Prostate gland (tissue), 2 donors: ENCODE results near the gene DDN. TPM values are rescaled to one million over a fixed set of nuclear protein-coding genes. Genes with fewer than 3 reads are reported as not detected.

Experiments used
- DNase-seq: peaks from one replicate; pipeline ENCODE4 v3.0.0-alpha.2; 2019; ENCODE audit warnings: low spot score
- H3K27ac ChIP-seq, 2 donors: fragments of 200-600 bp; sonication (generic); 2 replicates each; pipeline ENCODE4 v1.5.1; 2017 to 2019
- H3K27me3 ChIP-seq: fragments of 200-600 bp; sonication (generic); replicated peaks from 2 replicates; pipeline ENCODE4 v1.5.1; 2019; ENCODE audit not compliant: insufficient read depth
- H3K36me3 ChIP-seq, 2 donors: fragments of 200-600 bp; sonication (generic); 1 replicate in 1 of 2; 2 replicates in 1 of 2; pipeline versions ENCODE4 v1.5.1 to v1.8.1; 2017 to 2019
- H3K4me1 ChIP-seq: fragments of 200-600 bp; sonication (generic); replicated peaks from 2 replicates; pipeline ENCODE4 v1.5.1; 2019
- H3K4me3 ChIP-seq, 2 donors: fragments of 200-600 bp; sonication (generic); 2 replicates each; pipeline ENCODE4 v1.5.1; 2017 to 2019
- H3K9me3 ChIP-seq: fragments of 200-600 bp; sonication (generic); 2 replicates; pipeline ENCODE4 v1.5.1; 2017
- CTCF ChIP-seq, 4 experiments: fragments of 200-600 bp in 2 of 4; fragments of 450-650 bp in 2 of 4; sonication (generic) in 2 of 4; IDR thresholded peaks; 1 replicate in 3 of 4; 2 replicates in 1 of 4; pipeline ENCODE4 v1.5.1; 2016 to 2019; ENCODE audit warnings: antibody characterized with exemption in 4 of 4, mild to moderate bottlenecking in 2 of 4, moderate library complexity in 2 of 4
- POLR2A ChIP-seq: fragments of 450-650 bp; IDR thresholded peaks from one replicate; pipeline ENCODE4 v1.6.1; 2016; ENCODE audit warnings: antibody characterized with exemption, mild to moderate bottlenecking
- POLR2AphosphoS5 ChIP-seq: sonication (generic); formaldehyde crosslinking; IDR thresholded peaks from one replicate; pipeline ENCODE4 v1.6.1; 2017; ENCODE audit warnings: antibody characterized with exemption
- WGBS: methylation state at CpG from one replicate; pipeline ENCODE4 v1.1.5; 2018; 5-methylcytosine and 5-hydroxymethylcytosine counted together
- intact Hi-C: fragments of 100-400 bp; cut with DNase I; formaldehyde crosslinking; loops from one replicate; pipeline ENCODE4 v1.14.2; 2022
- total RNA-seq, 2 donors: library from RNA; depleted of rRNA; stranded (reverse); fragments of >200 nt; gene quantifications; one replicate each; pipeline ENCODE4 v1.1.0, GENCODE V29; 2016

DDN gene
- total RNA-seq, 2 donors from 2014 or later: 1.0 TPM; not detected in 1

DNA sequence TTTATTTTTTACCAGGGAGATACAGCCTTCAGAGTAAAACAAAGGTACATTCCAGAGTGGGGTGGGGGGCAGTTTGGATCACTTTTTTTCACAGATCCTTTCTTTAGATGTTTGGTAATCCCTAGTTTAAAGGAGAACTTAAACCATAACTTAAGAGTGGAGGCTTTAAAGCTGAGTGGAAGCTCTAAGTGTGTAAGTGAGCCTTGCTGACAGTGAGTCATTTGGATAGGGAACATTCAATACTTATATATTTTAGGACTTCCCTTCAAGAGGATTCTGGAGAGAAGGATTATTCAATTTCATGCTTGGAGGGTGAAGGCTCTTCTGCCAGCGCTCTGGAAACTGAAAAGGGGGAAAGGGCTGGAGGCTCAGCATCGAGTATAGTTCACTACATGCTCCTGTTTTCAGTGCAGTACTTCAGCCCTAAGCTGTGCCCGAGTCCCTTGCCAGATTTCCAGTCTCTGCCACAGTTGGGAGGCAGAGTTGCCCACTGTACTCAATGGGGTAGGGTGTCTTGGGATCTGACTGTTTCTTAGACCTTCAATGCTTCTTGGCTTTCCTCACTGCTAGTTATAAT, 11.0 kb upstream of the DDN start:
- Histone ChIP-seq H3K4me1 (no peaks in the 10 kb centered on the region), H3K4me3 (no peak overlapping the region), H3K36me3 (peaks cover 0 to 2% of the 10 kb centered on the region in 2 donors), H3K27ac (no peak overlapping the region), H3K27me3 (no peaks in the 10 kb centered on the region), H3K9me3 (no peaks in the 10 kb centered on the region)
- intact Hi-C loops: no loop called here
- TF ChIP-seq CTCF (IDR thresholded peaks at IDR 0.05): no peak
- no peak for TF ChIP-seq POLR2A
- no peak for TF ChIP-seq POLR2AphosphoS5
- DNase-seq: no peak
- WGBS: 88% methylated on average over 3 of the region's 3 CpGs

- peaks cover 3 to 5% of the 10 kb centered on the region in 2 donors for H3K36me3 ChIP-seq
Observed at GRCh38 chr12:49008943-49009342, 9.8 kb upstream of the DDN start.

GRCh38 chr12:49000346-49000745, 1.2 kb upstream of the DDN start:
- no peaks in the 10 kb centered on the region for H3K9me3 ChIP-seq
- H3K4me1 ChIP-seq: peaks cover 19% of the 10 kb centered on the region
- DNase-seq: no peak
- no peak overlapping the region for H3K4me3 ChIP-seq
- intact Hi-C loops: no loop called here
- WGBS: 87% methylated on average over 2 of the region's 2 CpGs
- no peak overlapping the region for H3K27ac ChIP-seq
- H3K27me3 ChIP-seq: peaks cover 3% of the 10 kb centered on the region
- TF ChIP-seq POLR2A (no peak), POLR2AphosphoS5 (no peak), CTCF (IDR thresholded peaks at IDR 0.05) (no peak)
- H3K36me3 ChIP-seq: peaks cover 3 to 5% of the 10 kb centered on the region in 2 donors

More at GRCh38 chr12:49008943-49009342, 9.8 kb upstream of the DDN start:
- Histone ChIP-seq H3K9me3 (no peaks in the 10 kb centered on the region), H3K4me3 (no peak overlapping the region), H3K27me3 (no peaks in the 10 kb centered on the region), H3K4me1 (no peaks in the 10 kb centered on the region), H3K27ac (no peak overlapping the region)
- DNase-seq: no peak
- intact Hi-C loops: no loop called here
- TF ChIP-seq CTCF (IDR thresholded peaks at IDR 0.05): no peak
- no peak for TF ChIP-seq POLR2AphosphoS5
- TF ChIP-seq POLR2A: no peak
- WGBS: 90% methylated on average over 1 of the region's 1 CpG

DNA sequence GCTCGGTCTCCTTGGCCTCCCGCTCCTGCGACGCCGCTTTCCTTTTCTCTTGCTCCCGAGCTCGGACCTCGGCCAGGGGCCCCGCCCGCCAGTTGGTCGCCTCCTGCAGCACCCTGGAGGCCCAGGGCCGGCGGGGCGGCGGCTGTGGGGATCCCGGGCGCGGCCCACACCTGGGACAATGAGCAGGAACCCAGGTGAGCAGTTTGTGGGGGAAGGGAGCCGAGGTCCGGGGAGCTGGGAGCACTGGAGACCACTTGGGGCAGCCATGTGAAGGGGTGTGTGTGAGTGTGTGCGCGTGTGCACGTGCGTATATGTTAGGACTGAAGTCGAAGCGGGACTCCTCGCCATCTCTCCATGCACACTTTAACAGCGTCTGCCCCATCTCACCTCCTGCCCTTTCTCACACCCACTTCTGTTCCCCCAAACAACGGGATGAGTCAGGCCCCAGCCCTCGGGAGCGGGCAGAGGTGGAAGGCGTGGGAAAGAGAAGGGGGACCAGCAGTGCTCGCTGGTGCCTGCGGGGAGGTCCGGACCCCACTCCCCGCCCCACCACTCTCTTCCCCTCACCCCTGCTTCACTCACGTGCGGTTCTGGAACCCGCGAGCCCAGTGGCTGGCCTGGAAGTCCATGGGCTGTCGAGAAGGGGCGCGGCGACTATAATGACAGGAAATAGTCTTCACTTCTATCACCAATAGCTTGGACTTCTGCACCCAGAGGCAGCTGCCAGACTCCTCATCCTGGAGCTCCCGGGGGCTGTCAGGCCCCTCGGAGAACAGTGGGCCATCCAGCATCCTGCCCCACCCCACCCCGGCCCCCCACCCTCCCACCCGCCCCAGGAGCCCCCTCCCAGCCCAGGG, 450 bp downstream of the DDN start:
- Histone ChIP-seq H3K9me3 (no peaks in the 10 kb centered on the region), H3K4me1 (peaks cover 19% of the 10 kb centered on the region), H3K27ac (no peak overlapping the region), H3K27me3 (peaks cover 3% of the 10 kb centered on the region), H3K36me3 (no peaks in the 10 kb centered on the region), H3K4me3 (peak overlapping the region; percentile 25 to 31)
- no peak for DNase-seq
- intact Hi-C loops: loop anchor here (5.0 kb wide), 1 partner anchor 146 kb away; the partner anchor contains the start of gene DDX23
- no peak for TF ChIP-seq POLR2A
- TF ChIP-seq CTCF (IDR thresholded peaks at IDR 0.05): no peak
- TF ChIP-seq POLR2AphosphoS5: no peak
- WGBS: 1% methylated on average over 45 of the region's 48 CpGs
